HEK293 (cell line): ENCODE results near the gene DEFB119.
"Not testable (repeated sequence)": the region's sequence is repeated elsewhere in the genome, so short reads cannot be mapped to it uniquely, and the experiment has no call there.

ENCODE experiments used
- CTCF ChIA-PET: fragments of 350-600 bp; formaldehyde crosslinking; extraction: SDS; loops from one replicate; lab custom pipeline; 2021; ENCODE audit warnings: antibody characterized with exemption; lab: Yijun Ruan, JAX
- POLR2A ChIA-PET: fragments of 300-600 bp; formaldehyde crosslinking; extraction: SDS; loops from one replicate; lab custom pipeline; 2020; ENCODE audit warnings: antibody characterized with exemption, inconsistent platforms; lab: Yijun Ruan, JAX
- H3K27ac ChIP-seq: fragments of 200-500 bp; sonication (Bioruptor generic); 2 replicates; pipeline ENCODE4 v1.5.1; 2014; ENCODE audit warnings: low read depth, low read length, control low read depth, inconsistent platforms; ENCODE audit errors: extremely low read depth
- H3K36me3 ChIP-seq, 2 experiments: fragments of 200-500 bp in 1 of 2; sonication (Bioruptor generic) in 1 of 2; 1 replicate in 1 of 2; 2 replicates in 1 of 2; pipeline ENCODE4 v1.5.1; 2014 to 2017; ENCODE audit warnings: inconsistent platforms in 2 of 2, low read length in 2 of 2; ENCODE audit not compliant: control insufficient read depth in 2 of 2, insufficient read depth in 1 of 2
- H3K4me1 ChIP-seq: fragments of 200-500 bp; sonication (Bioruptor generic); 2 replicates; pipeline ENCODE4 v1.5.1; 2014; ENCODE audit warnings: mild to moderate bottlenecking, low read length, inconsistent platforms; ENCODE audit not compliant: control insufficient read depth, insufficient read depth
- H3K4me3 ChIP-seq: 2 replicates; pipeline ENCODE4 v1.5.1; 2011; ENCODE audit warnings: low read depth, mild to moderate bottlenecking, control low read depth, low read length, moderate library complexity
- H3K9me3 ChIP-seq: fragments of 200-500 bp; sonication (Bioruptor generic); 2 replicates; pipeline ENCODE4 v1.5.1; 2014; ENCODE audit warnings: low read depth, low read length, inconsistent platforms; ENCODE audit not compliant: control insufficient read depth, insufficient read depth
- FEZF1 ChIP-seq: fragments of 450-650 bp; formaldehyde crosslinking; IDR thresholded peaks from 2 replicates; pipeline ENCODE4 v1.5.1; 2016; ENCODE audit warnings: missing biosample characterization, missing genetic modification characterization
- GLIS1 ChIP-seq: fragments of 450-650 bp; formaldehyde crosslinking; IDR thresholded peaks from 2 replicates; pipeline ENCODE4 v1.5.1; 2016; ENCODE audit warnings: missing biosample characterization, missing genetic modification characterization
- MYNN ChIP-seq: fragments of 450-650 bp; formaldehyde crosslinking; IDR thresholded peaks from 2 replicates; pipeline ENCODE4 v1.5.1; 2016; ENCODE audit warnings: missing biosample characterization, missing genetic modification characterization, borderline replicate concordance
- TSHZ1 ChIP-seq: fragments of 450-650 bp; formaldehyde crosslinking; IDR thresholded peaks from 2 replicates; pipeline ENCODE4 v1.5.1; 2016; ENCODE audit warnings: missing biosample characterization, missing genetic modification characterization, borderline replicate concordance
- ZNF157 ChIP-seq: fragments of 450-650 bp; formaldehyde crosslinking; IDR thresholded peaks from 2 replicates; pipeline ENCODE4 v1.5.1; 2016; ENCODE audit warnings: missing biosample characterization, missing genetic modification characterization
- ZNF311 ChIP-seq: fragments of 450-650 bp; formaldehyde crosslinking; IDR thresholded peaks from 2 replicates; pipeline ENCODE4 v1.5.1; 2017; ENCODE audit warnings: missing biosample characterization, missing genetic modification characterization, borderline replicate concordance
- ZNF416 ChIP-seq: fragments of 450-650 bp; formaldehyde crosslinking; IDR thresholded peaks from 2 replicates; pipeline ENCODE4 v1.5.1; 2016; ENCODE audit warnings: missing biosample characterization, missing genetic modification characterization
- ZNF501 ChIP-seq: fragments of 450-650 bp; formaldehyde crosslinking; IDR thresholded peaks from 2 replicates; pipeline ENCODE4 v1.5.1; 2016; ENCODE audit warnings: missing biosample characterization, missing genetic modification characterization
- ZNF510 ChIP-seq: fragments of 450-650 bp; formaldehyde crosslinking; IDR thresholded peaks from 2 replicates; pipeline ENCODE4 v1.5.1; 2018; ENCODE audit warnings: mild to moderate bottlenecking, missing genetic modification characterization, missing biosample characterization; ENCODE audit not compliant: insufficient replicate concordance
- ZNF529 ChIP-seq: fragments of 450-650 bp; formaldehyde crosslinking; IDR thresholded peaks from 2 replicates; pipeline ENCODE4 v1.5.1; 2017; ENCODE audit warnings: missing genetic modification characterization, missing biosample characterization; ENCODE audit not compliant: insufficient replicate concordance
- ZNF558 ChIP-seq: fragments of 450-650 bp; formaldehyde crosslinking; IDR thresholded peaks from 2 replicates; pipeline ENCODE4 v1.5.1; 2016; ENCODE audit warnings: missing biosample characterization, missing genetic modification characterization
- ZNF624 ChIP-seq: fragments of 450-650 bp; formaldehyde crosslinking; IDR thresholded peaks from 2 replicates; pipeline ENCODE4 v1.5.1; 2017; ENCODE audit warnings: missing biosample characterization, missing genetic modification characterization
- ZNF701 ChIP-seq: fragments of 450-650 bp; formaldehyde crosslinking; IDR thresholded peaks from 2 replicates; pipeline ENCODE4 v1.5.1; 2016; ENCODE audit warnings: missing biosample characterization, missing genetic modification characterization
- ZSCAN18 ChIP-seq: fragments of 450-650 bp; formaldehyde crosslinking; IDR thresholded peaks from 2 replicates; pipeline ENCODE4 v1.5.1; 2016; ENCODE audit warnings: missing biosample characterization, missing genetic modification characterization
- TF ChIP-seq, protein P1 (sequence below): fragments of 450-650 bp; formaldehyde crosslinking; IDR thresholded peaks from 2 replicates; pipeline ENCODE4 v1.5.1; 2016; ENCODE audit warnings: missing biosample characterization, missing genetic modification characterization
- TF ChIP-seq, protein P2 (sequence below): fragments of 450-650 bp; formaldehyde crosslinking; IDR thresholded peaks from 2 replicates; pipeline ENCODE4 v1.5.1; 2016; ENCODE audit warnings: missing biosample characterization, missing genetic modification characterization

Gene DEFB119

GRCh38 chr20:31426891-31427551, 36.6 kb upstream of the DEFB119 start:
- H3K4me3 ChIP-seq, H3K4me1 ChIP-seq, H3K27ac ChIP-seq, CTCF ChIA-PET, POLR2A ChIA-PET, H3K36me3 ChIP-seq, H3K9me3 ChIP-seq: not testable (repeated sequence)

- H3K36me3 ChIP-seq = no peaks in the 10 kb centered on the region
- ChIA-PET POLR2A (no interaction called here), CTCF (no interaction called here)
- no peak overlapping the region for H3K27ac ChIP-seq
- H3K4me3 ChIP-seq = no peak overlapping the region
- TF ChIP-seq FEZF1 (tag by site-specific recombination) (no peak), ZSCAN18 (no peak), ZNF501 (no peak), ZNF510 (tag by site-specific recombination) (no peak)
- H3K9me3 ChIP-seq = no peaks in the 10 kb centered on the region
- H3K4me1 ChIP-seq = no peaks in the 10 kb centered on the region
Observed at GRCh38 chr20:31425797-31426196, 35.4 kb upstream of the DEFB119 start.

DNA sequence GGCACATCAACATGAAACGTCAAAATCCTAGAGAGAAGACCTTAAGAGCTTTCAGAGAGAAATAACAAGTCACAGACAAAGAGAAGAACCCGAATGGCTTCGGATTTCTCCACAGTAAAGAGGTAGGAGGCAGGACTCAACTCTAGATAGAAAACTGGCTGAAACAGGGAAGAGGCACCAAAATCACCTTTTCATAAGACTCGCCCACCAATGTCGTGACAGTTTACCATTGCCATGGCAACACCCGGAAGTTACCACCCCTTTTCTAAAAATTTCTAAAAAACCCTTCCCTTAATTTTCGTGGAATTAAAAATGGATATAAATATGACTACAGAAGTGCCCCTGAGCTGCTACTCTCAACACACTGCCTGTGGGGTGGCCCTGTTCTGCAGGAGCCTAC, 27.9 kb upstream of the DEFB119 start:
- Histone ChIP-seq H3K4me3 (no peak overlapping the region), H3K27ac (no peak overlapping the region), H3K9me3 (no peaks in the 10 kb centered on the region), H3K36me3 (no peaks in the 10 kb centered on the region), H3K4me1 (no peaks in the 10 kb centered on the region)
- TF ChIP-seq ZNF624 (tag by site-specific recombination) (no peak), GLIS1 (tag by site-specific recombination) (no peak), ZNF416 (tag by site-specific recombination) (no peak), ZNF157 (tag by site-specific recombination) (no peak), ZNF558 (tag by site-specific recombination) (no peak), MYNN (tag by site-specific recombination) (no peak), TSHZ1 (tag by site-specific recombination) (no peak), ZNF311 (tag by site-specific recombination) (no peak), ZNF529 (tag by site-specific recombination) (no peak), ZNF701 (tag by site-specific recombination) (no peak)
- TF ChIP-seq, protein P1, sequence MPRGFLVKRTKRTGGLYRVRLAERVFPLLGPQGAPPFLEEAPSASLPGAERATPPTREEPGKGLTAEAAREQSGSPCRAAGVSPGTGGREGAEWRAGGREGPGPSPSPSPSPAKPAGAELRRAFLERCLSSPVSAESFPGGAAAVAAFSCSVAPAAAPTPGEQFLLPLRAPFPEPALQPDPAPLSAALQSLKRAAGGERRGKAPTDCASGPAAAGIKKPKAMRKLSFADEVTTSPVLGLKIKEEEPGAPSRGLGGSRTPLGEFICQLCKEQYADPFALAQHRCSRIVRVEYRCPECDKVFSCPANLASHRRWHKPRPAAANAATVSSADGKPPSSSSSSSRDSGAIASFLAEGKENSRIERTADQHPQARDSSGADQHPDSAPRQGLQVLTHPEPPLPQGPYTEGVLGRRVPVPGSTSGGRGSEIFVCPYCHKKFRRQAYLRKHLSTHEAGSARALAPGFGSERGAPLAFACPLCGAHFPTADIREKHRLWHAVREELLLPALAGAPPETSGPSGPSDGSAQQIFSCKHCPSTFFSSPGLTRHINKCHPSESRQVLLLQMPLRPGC (tag by site-specific recombination) = no peak
- TF ChIP-seq, protein P2, sequence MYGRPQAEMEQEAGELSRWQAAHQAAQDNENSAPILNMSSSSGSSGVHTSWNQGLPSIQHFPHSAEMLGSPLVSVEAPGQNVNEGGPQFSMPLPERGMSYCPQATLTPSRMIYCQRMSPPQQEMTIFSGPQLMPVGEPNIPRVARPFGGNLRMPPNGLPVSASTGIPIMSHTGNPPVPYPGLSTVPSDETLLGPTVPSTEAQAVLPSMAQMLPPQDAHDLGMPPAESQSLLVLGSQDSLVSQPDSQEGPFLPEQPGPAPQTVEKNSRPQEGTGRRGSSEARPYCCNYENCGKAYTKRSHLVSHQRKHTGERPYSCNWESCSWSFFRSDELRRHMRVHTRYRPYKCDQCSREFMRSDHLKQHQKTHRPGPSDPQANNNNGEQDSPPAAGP (tag by site-specific recombination) = no peak
- ChIA-PET CTCF (interaction anchor here (0.7 to 1.5 kb wide), 3 partner anchors 11 to 85 kb away, joined by 3 to 8 read pairs (median 8); no protein-coding TSS in a partner anchor), POLR2A (no interaction called here)
